ENCODE data around the gene PDYN. TPM values are rescaled to one million over a fixed set of nuclear protein-coding genes. Genes with fewer than 3 reads are reported as not detected.

PDYN gene
- total and polyA plus RNA-seq, 8 donors = not detected

DNA sequence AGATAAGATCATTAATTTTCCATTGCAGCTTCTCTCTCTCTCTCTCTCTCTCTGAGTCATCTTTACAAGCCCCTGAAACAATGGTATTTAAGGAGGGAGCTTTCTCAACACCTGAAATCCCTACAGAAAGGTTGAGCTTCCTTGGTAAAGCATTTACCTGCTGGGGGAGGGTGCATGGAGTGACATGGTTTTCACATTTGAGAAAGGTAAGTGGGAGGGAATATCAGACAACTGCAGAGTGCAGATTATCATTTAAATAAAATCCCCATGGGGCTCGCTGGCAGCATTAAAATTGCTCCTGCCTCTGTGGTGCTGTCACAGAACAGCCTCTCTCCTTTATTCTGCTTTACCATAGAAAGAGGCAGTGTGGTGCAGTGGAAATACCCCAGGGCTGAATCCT, 10.3 kb upstream of the PDYN start:
- no peaks in the 10 kb centered on the region for H3K36me3 ChIP-seq
- FAIRE-seq = no peak
- DNase-seq = no peak
- intact Hi-C loops (cut with DNase I) = no loop called here
- H3K9me3 ChIP-seq = no peaks in the 10 kb centered on the region
- no peaks in the 10 kb centered on the region for H3K27me3 ChIP-seq
- H3K4me1 ChIP-seq = no peaks in the 10 kb centered on the region
- TF ChIP-seq, protein P1, sequence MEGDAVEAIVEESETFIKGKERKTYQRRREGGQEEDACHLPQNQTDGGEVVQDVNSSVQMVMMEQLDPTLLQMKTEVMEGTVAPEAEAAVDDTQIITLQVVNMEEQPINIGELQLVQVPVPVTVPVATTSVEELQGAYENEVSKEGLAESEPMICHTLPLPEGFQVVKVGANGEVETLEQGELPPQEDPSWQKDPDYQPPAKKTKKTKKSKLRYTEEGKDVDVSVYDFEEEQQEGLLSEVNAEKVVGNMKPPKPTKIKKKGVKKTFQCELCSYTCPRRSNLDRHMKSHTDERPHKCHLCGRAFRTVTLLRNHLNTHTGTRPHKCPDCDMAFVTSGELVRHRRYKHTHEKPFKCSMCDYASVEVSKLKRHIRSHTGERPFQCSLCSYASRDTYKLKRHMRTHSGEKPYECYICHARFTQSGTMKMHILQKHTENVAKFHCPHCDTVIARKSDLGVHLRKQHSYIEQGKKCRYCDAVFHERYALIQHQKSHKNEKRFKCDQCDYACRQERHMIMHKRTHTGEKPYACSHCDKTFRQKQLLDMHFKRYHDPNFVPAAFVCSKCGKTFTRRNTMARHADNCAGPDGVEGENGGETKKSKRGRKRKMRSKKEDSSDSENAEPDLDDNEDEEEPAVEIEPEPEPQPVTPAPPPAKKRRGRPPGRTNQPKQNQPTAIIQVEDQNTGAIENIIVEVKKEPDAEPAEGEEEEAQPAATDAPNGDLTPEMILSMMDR (IDR thresholded peaks at IDR 0.05) = no peak
- 10 to 13% methylated on average over 1 of the region's 1 CpG for WGBS, 2 donors
- no peak overlapping the region for H3K4me3 ChIP-seq
- ATAC-seq = no peak
- no peak overlapping the region for H3K27ac ChIP-seq

DNA sequence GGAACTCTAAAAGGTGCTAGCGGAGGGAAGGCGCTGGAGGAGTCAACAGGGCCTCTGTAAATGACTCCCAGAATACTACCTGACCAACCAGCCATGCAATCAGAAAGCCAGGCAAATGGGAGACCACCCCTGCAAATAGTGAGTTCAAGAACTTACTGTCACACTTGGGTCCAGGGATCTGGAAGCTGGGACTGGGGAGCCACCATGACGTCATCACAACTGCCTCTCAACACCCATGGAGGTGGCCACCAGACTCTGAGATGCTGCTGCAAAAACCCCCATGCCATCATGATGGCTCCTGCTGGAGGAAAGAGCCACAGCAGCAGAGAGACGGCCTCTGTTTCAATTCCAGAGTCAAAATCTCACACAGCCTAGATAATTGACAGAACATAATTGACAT, 8.5 kb upstream of the PDYN start:
- no peaks in the 10 kb centered on the region for H3K27me3 ChIP-seq

DNA sequence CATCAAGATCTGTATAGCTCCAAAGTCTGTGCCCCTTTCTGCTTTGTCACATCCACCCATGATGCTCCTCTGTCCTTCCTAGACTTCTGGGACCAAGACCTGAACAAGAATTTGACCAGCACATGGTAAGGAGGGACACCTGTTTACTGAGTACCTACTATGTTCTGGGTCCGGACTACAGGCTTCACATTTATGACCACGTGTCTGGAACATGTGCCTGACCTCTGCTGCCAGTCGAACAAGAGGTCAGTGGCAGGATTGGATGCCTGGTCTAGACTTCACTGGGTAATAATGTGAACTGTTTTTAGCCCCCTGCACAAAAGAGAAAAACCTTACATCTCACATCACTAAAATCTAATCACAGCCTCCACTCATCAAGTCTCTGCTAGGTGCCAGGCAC, 7.3 kb upstream of the PDYN start:
- ATAC-seq (no peak), DNase-seq (no peak), FAIRE-seq (no peak)
- TF ChIP-seq, protein P1 (IDR thresholded peaks at IDR 0.05) = no peak
- intact Hi-C loops (cut with DNase I) = no loop called here
- Histone ChIP-seq H3K27ac (no peak overlapping the region), H3K4me3 (no peak overlapping the region), H3K9me3 (no peaks in the 10 kb centered on the region), H3K36me3 (no peaks in the 10 kb centered on the region), H3K4me1 (no peaks in the 10 kb centered on the region), H3K27me3 (no peaks in the 10 kb centered on the region)
- 31 to 49% methylated on average over 3 of the region's 3 CpGs for WGBS, 2 donors

More for the DNA sequence above, 8.5 kb upstream of the PDYN start:
- Histone ChIP-seq H3K4me1 (no peaks in the 10 kb centered on the region), H3K27ac (no peak overlapping the region), H3K4me3 (no peak overlapping the region), H3K36me3 (no peaks in the 10 kb centered on the region), H3K9me3 (no peaks in the 10 kb centered on the region)
- 60 to 72% methylated on average over 4 of the region's 4 CpGs for WGBS, 2 donors
- ATAC-seq (no peak), DNase-seq (no peak), FAIRE-seq (no peak)
- TF ChIP-seq, protein P1 (IDR thresholded peaks at IDR 0.05) = no peak
- intact Hi-C loops (cut with DNase I) = no loop called here

DNA sequence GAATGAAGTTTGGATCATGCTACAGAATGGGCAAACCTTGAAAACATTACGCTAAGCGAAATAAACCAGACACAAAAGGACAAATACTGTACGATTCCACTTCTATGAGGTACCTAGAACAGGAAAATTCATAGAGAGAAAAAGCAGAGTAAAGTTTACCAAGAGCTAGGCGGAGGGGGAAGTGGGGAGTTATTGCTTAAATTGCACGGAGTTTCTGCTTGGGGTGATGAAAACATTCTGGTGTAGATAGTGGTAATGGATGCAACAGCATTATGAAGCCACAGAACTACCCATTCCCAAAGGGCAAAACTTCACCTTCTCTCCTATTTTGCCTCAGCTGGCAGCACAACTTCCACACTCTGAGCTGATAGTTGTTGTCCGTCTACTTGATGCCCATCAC, 6.4 kb upstream of the PDYN start:
- 45 to 66% methylated on average over 6 of the region's 6 CpGs for WGBS, 2 donors
- Histone ChIP-seq H3K36me3 (no peaks in the 10 kb centered on the region), H3K27ac (no peak overlapping the region), H3K4me1 (no peaks in the 10 kb centered on the region), H3K9me3 (no peaks in the 10 kb centered on the region), H3K4me3 (no peak overlapping the region), H3K27me3 (no peaks in the 10 kb centered on the region)
- DNase-seq = no peak
- TF ChIP-seq, protein P1 (IDR thresholded peaks at IDR 0.05) = no peak
- no peak for ATAC-seq
- intact Hi-C loops (cut with DNase I) = no loop called here
- no peak for FAIRE-seq

DNA sequence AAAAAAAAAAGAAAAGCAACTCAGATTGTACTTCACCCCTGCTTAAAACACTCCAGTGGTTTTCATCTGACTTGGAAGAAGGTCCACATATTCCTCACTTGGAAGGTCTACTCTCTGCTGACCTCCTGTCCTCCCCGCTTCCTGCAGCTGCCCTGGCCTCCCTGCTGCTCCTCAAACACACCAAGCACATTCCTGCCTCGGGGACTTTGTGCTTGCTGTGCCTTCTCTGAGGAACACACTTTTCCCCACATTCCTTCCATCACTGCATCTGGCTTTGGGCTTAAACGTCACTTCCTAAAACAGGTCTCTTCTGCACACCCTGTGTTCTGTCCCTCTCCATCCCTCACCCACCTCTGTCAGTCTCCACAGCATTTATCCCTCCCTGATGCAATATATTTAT, 4.9 kb upstream of the PDYN start:
- no peaks in the 10 kb centered on the region for H3K4me1 ChIP-seq
- FAIRE-seq (no peak), DNase-seq (no peak), ATAC-seq (no peak)
- no peaks in the 10 kb centered on the region for H3K9me3 ChIP-seq
- no peaks in the 10 kb centered on the region for H3K36me3 ChIP-seq
- H3K27ac ChIP-seq = no peak overlapping the region
- no peak overlapping the region for H3K4me3 ChIP-seq
- WGBS, 2 donors = 37 to 40% methylated on average over 3 of the region's 3 CpGs
- TF ChIP-seq, protein P1 (IDR thresholded peaks at IDR 0.05) = no peak
- no peaks in the 10 kb centered on the region for H3K27me3 ChIP-seq
- intact Hi-C loops (cut with DNase I) = no loop called here
